C4-2B (cell line): Measurements from ENCODE around the gene COL24A1.

Experiments used
- ZFX ChIP-seq: fragments of 450-650 bp; IDR thresholded peaks from 2 replicates; pipeline ENCODE4 v1.6.1; 2017
- TF ChIP-seq, protein P1 (sequence below): fragments of 450-650 bp; conservative IDR thresholded peaks from 2 replicates; pipeline ENCODE4 v1.5.1; 2017; ENCODE audit warnings: mild to moderate bottlenecking

DNA sequence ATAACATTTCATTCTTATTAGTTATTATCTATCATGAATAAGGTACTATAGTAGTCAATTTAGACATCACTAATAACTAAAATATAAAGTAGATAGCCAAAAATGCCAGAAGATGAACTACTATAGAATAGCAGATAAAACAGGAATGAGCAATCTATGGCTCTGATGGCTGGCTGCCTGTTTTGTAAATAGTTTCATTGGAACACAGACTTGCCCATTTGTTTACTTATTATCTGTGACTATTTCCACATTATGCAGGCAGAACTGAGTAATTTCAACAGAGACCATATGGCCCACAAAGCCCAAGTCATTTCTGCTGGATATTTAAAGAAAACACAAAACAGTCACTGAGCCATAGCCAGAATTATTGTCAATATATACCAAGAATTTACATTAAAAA lies 222.1 kb downstream of the COL24A1 start:
- TF ChIP-seq, protein P1, sequence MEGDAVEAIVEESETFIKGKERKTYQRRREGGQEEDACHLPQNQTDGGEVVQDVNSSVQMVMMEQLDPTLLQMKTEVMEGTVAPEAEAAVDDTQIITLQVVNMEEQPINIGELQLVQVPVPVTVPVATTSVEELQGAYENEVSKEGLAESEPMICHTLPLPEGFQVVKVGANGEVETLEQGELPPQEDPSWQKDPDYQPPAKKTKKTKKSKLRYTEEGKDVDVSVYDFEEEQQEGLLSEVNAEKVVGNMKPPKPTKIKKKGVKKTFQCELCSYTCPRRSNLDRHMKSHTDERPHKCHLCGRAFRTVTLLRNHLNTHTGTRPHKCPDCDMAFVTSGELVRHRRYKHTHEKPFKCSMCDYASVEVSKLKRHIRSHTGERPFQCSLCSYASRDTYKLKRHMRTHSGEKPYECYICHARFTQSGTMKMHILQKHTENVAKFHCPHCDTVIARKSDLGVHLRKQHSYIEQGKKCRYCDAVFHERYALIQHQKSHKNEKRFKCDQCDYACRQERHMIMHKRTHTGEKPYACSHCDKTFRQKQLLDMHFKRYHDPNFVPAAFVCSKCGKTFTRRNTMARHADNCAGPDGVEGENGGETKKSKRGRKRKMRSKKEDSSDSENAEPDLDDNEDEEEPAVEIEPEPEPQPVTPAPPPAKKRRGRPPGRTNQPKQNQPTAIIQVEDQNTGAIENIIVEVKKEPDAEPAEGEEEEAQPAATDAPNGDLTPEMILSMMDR: no peak
- TF ChIP-seq ZFX: no peak
